ENCODE results near the gene TJP1.

GRCh38 chr15:29690765-29691475, 131.3 kb downstream of the TJP1 start:
- TF ChIP-seq, protein P1, sequence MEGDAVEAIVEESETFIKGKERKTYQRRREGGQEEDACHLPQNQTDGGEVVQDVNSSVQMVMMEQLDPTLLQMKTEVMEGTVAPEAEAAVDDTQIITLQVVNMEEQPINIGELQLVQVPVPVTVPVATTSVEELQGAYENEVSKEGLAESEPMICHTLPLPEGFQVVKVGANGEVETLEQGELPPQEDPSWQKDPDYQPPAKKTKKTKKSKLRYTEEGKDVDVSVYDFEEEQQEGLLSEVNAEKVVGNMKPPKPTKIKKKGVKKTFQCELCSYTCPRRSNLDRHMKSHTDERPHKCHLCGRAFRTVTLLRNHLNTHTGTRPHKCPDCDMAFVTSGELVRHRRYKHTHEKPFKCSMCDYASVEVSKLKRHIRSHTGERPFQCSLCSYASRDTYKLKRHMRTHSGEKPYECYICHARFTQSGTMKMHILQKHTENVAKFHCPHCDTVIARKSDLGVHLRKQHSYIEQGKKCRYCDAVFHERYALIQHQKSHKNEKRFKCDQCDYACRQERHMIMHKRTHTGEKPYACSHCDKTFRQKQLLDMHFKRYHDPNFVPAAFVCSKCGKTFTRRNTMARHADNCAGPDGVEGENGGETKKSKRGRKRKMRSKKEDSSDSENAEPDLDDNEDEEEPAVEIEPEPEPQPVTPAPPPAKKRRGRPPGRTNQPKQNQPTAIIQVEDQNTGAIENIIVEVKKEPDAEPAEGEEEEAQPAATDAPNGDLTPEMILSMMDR (IDR thresholded peaks at IDR 0.05), result no peak
- TF ChIP-seq POLR2A (IDR thresholded peaks at IDR 0.05), result no peak
